GM21390 (cell line): ENCODE data around the gene ACTL10.

Source experiments
- ATAC-seq: cut with Tn5 transposase; IDR thresholded peaks from one replicate; pipeline ENCODE4 v1.9.1; 2021; ENCODE audit not compliant: unreplicated experiment

ACTL10 gene

GRCh38 chr20:33648396-33649004, 18.2 kb upstream of the ACTL10 start:
- no peak for ATAC-seq

GRCh38 chr20:33649201-33649681, 17.5 kb upstream of the ACTL10 start:
- no peak for ATAC-seq

GRCh38 chr20:33650111-33650752, 16.5 kb upstream of the ACTL10 start:
- no peak for ATAC-seq

GRCh38 chr20:33650753-33651561, 15.8 kb upstream of the ACTL10 start:
- ATAC-seq: no peak

- no peak for ATAC-seq
These were observed 15.1 kb upstream of the ACTL10 start for GRCh38 chr20:33651562-33652048.

GRCh38 chr20:33653218-33653899, 13.4 kb upstream of the ACTL10 start:
- ATAC-seq: no peak

GRCh38 chr20:33653900-33654596, 12.7 kb upstream of the ACTL10 start:
- no peak for ATAC-seq

- ATAC-seq: no peak
These were observed 12.0 kb upstream of the ACTL10 start for GRCh38 chr20:33654680-33655161.

GRCh38 chr20:33655164-33655563, 11.6 kb upstream of the ACTL10 start:
- ATAC-seq: no peak

- no peak for ATAC-seq
These were observed 10.5 kb upstream of the ACTL10 start for GRCh38 chr20:33656010-33656782.

GRCh38 chr20:33656783-33657703, 9.7 kb upstream of the ACTL10 start:
- ATAC-seq: no peak

GRCh38 chr20:33657704-33658095, 9.0 kb upstream of the ACTL10 start:
- no peak for ATAC-seq

- ATAC-seq: no peak
These were observed 8.2 kb upstream of the ACTL10 start for GRCh38 chr20:33658510-33658909.

- no peak for ATAC-seq
These were observed 7.8 kb upstream of the ACTL10 start for GRCh38 chr20:33658929-33659328.

- no peak for ATAC-seq
These were observed 7.3 kb upstream of the ACTL10 start for GRCh38 chr20:33659341-33660034.

GRCh38 chr20:33660035-33660684, 6.6 kb upstream of the ACTL10 start:
- no peak for ATAC-seq

- no peak for ATAC-seq
These were observed 6.1 kb upstream of the ACTL10 start for GRCh38 chr20:33660685-33661058.

- no peak for ATAC-seq
These were observed 4.6 kb upstream of the ACTL10 start, which contains the start of gene C20orf144 for GRCh38 chr20:33662172-33662571. C20orf144 (plus strand) TSS chr20:33662327; CDS start chr20:33662346, 19 bp downstream.
